Vagina (tissue), 2 donors: ENCODE data around the gene SMIM11.
"Not testable (repeated sequence)": the region's sequence is repeated elsewhere in the genome, so short reads cannot be mapped to it uniquely, and the experiment has no call there.

Experiments
- CTCF ChIP-seq, 3 experiments: fragments of 450-650 bp in 2 of 3; fragments of 200-600 bp in 1 of 3; sonication (generic) in 1 of 3; IDR thresholded peaks; one replicate each; pipeline ENCODE4 v1.5.1; 2017 to 2019; ENCODE audit warnings: antibody characterized with exemption in 3 of 3, mild to moderate bottlenecking in 2 of 3, moderate library complexity in 2 of 3
- POLR2AphosphoS5 ChIP-seq, 2 donors: sonication (generic); formaldehyde crosslinking; IDR thresholded peaks; one replicate each; pipeline ENCODE4 v1.9.0; 2017; ENCODE audit warnings: antibody characterized with exemption in 2 of 2, mild to moderate bottlenecking in 2 of 2, low read depth in 1 of 2; ENCODE audit not compliant: insufficient read depth in 1 of 2

- TF ChIP-seq CTCF (IDR thresholded peaks at IDR 0.05); POLR2AphosphoS5 (IDR thresholded peaks at IDR 0.05; ENCODE audit: insufficient read depth in 1 of 2, low read depth in 1 of 2): not testable (repeated sequence)
These were observed 52.0 kb downstream of the SMIM11 start for GRCh38 chr21:34427339-34427738.
